ENCODE data around the gene CYP17A1. TPM values are rescaled to one million over a fixed set of nuclear protein-coding genes. Genes with fewer than 3 reads are reported as not detected.
A peak's percentile ranks its signal among the peaks of the same experiment; 100 is the strongest.
"Not testable (repeated sequence)": the region's sequence is repeated elsewhere in the genome, so short reads cannot be mapped to it uniquely, and the experiment has no call there.

The CYP17A1 gene
- total RNA-seq, 1 experiment from 2014 or later: 2.1 TPM

DNA sequence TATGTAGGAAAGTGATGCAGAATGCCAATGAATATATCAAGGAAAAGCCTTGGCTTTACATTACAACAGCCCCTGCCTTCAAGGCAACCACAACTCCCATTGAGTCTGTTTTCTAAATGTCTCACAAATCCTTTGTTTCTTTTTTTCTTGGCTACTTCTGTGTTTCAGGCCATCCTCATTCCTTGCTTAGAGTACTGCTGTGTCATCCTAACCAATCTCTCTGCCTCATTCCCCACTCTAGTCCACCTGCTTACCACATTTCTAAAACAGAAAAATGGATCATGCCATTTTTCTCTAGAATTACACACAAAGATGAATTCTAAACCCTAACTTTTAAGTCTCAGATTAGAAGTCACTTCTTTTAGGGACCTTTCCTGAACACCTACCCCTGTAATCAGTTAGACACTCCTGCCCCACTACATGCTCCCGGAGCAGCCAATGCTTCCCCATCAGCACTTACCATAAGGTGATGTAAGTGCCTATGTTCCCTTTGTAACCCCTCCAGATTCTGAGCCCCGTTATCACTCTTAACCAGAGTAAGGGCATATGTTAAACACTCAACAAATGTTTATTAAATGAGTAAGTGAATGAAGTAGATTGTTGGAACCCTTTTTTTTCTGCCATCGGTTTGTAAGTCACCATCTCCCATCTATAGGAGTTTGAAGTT, 19.7 kb upstream of the CYP17A1 start (continued):
- TF ChIP-seq, protein P1, sequence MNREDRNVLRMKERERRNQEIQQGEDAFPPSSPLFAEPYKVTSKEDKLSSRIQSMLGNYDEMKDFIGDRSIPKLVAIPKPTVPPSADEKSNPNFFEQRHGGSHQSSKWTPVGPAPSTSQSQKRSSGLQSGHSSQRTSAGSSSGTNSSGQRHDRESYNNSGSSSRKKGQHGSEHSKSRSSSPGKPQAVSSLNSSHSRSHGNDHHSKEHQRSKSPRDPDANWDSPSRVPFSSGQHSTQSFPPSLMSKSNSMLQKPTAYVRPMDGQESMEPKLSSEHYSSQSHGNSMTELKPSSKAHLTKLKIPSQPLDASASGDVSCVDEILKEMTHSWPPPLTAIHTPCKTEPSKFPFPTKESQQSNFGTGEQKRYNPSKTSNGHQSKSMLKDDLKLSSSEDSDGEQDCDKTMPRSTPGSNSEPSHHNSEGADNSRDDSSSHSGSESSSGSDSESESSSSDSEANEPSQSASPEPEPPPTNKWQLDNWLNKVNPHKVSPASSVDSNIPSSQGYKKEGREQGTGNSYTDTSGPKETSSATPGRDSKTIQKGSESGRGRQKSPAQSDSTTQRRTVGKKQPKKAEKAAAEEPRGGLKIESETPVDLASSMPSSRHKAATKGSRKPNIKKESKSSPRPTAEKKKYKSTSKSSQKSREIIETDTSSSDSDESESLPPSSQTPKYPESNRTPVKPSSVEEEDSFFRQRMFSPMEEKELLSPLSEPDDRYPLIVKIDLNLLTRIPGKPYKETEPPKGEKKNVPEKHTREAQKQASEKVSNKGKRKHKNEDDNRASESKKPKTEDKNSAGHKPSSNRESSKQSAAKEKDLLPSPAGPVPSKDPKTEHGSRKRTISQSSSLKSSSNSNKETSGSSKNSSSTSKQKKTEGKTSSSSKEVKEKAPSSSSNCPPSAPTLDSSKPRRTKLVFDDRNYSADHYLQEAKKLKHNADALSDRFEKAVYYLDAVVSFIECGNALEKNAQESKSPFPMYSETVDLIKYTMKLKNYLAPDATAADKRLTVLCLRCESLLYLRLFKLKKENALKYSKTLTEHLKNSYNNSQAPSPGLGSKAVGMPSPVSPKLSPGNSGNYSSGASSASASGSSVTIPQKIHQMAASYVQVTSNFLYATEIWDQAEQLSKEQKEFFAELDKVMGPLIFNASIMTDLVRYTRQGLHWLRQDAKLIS (CRISPR knock-in tag; IDR thresholded peaks at IDR 0.05; ENCODE audit: borderline replicate concordance): no peak
- TF ChIP-seq, protein P2, sequence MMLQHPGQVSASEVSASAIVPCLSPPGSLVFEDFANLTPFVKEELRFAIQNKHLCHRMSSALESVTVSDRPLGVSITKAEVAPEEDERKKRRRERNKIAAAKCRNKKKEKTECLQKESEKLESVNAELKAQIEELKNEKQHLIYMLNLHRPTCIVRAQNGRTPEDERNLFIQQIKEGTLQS (CRISPR knock-in tag; conservative IDR thresholded peaks at IDR 0.05): no peak

DNA sequence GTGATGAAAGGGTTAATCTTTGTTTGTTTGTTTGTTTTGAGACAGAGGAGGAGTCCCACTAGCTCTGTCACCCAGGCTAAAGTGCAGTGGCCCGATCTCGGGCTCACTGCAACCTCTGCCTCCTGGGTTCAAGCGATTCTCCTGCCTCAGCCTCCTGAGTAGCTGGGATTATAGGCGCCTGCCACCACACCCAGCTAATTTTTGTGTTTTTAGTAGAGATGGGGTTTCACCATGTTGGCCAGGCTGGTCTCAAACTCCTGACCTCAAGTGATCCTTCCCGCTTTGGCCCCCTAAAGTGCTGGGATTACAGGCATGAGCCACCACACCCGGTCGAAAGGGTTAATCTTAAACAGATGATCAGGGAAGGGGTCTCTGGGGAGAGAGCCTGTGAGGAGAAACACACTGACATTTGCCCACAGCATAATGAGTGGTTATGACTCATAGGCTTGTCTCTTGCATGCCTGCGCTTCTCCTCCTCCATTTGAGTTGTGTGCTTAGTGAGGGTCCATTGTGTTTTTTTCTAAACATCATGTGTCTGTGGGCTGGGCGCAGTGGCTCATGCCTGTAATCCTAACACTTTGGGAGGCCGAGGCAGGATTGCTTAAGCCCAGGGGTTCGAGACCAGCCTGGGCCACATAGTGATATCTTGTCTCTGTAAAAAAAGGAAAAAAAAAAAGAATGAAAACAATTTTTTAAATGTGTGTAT, 18.7 kb upstream of the CYP17A1 start:
- CTCF ChIA-PET; H3K36me3 Mint-ChIP-seq; H3K27ac Mint-ChIP-seq; H3K4me3 Mint-ChIP-seq; POLR2A ChIA-PET; ATAC-seq; H3K27me3 Mint-ChIP-seq (ENCODE audit: low read depth); DNase-seq (ENCODE audit: low spot score); H3K9me3 Mint-ChIP-seq: not testable (repeated sequence)
- H3K4me1 Mint-ChIP-seq: peaks cover 14% of the 10 kb centered on the region

DNA sequence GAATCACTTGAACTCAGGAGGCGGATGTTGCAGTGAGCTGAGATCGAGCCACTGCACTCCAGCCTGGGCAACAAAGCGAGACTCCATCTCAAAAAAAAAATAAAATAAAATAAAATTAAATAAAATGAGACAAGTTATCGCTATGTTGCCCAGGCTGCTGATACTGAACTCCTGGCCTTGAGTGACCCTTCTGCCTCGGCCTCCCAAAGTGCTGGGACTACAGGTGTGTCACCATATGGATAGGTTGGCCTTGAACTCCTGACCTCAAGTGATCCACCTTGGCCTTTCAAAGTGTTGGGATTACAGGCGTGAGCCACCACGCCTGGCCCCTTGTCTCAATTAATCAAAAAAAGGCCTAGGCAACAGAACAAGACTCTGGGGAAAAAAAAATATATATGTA, 16.0 kb upstream of the CYP17A1 start:
- POLR2A ChIA-PET: interaction anchor here (2.1 kb wide), 1 partner anchor 16 kb away, joined by 8 read pairs; the partner anchor contains the start of gene AS3MT
- H3K36me3 Mint-ChIP-seq; H3K27me3 Mint-ChIP-seq (ENCODE audit: low read depth); H3K27ac Mint-ChIP-seq; ATAC-seq; CTCF ChIA-PET; DNase-seq (ENCODE audit: low spot score); H3K4me3 Mint-ChIP-seq; H3K9me3 Mint-ChIP-seq: not testable (repeated sequence)
- peaks cover 14% of the 10 kb centered on the region for H3K4me1 Mint-ChIP-seq

DNA sequence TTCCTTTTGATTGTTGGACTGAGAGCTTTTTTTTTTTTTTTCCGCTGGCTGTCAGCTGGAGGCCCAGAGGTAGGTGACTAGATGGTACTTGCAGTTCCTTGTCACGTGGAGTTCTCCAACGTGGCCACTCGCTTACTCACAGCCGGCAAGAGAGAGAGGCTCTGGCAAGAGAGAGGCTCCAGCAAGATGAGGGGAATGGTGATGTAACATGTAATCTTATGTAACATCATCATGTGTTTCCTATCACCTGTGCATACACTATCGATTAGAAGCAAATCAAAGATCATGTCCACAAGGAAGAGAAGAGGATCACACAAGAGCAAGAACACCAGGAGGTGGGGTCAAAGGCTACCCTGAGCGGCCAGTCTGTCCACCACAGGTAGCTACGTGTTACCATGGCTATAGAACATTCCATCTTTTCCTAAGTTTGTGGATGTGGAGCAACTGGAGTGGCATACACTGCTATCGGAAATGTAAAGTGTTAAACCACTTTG, 12.9 kb upstream of the CYP17A1 start:
- CTCF ChIA-PET: interaction anchor here (1.7 kb wide), 1 partner anchor 51 kb away, joined by 3 read pairs; no protein-coding TSS in a partner anchor

DNA sequence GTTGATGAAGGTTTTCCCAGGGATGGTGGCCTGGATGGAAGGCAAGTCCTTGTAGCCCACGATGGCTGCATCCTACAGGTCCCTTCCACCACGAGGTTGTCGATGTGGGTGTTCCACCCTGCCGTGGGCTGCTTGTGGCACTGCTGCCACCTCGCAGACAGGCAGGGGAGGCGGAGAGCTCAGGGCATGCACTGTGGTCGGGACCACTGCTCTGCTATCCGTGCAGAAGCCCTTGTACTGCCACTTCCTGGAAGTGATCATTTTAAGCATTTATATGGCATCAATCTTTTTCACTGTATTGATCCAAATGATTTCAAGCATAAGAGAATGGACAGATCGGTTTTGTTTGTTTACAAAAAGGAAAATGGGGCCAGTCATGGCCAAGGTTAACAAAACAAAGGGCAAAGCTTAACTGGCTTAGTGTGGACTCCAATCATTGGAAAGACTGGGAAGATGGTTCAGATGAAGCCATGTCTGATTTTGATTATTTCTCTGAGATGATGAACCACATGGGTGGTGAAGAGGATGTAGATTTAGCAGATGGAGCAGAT, 8.2 kb upstream of the CYP17A1 start:
- Mint-ChIP-seq H3K27ac (no peak overlapping the region), H3K4me3 (no peak overlapping the region), H3K4me1 (no peaks in the 10 kb centered on the region; the same call in 1 of the 2 replicates), H3K36me3 (peaks cover 7% of the 10 kb centered on the region), H3K27me3 (ENCODE audit: low read depth) (peaks cover 6% of the 10 kb centered on the region; the same call in 1 of the 2 replicates), H3K9me3 (peaks cover 34% of the 10 kb centered on the region)
- ATAC-seq (no peak), DNase-seq (ENCODE audit: low spot score) (no peak)
- POLR2A ChIA-PET: no interaction called here
- CTCF ChIA-PET: no interaction called here
- TF ChIP-seq, protein P3, sequence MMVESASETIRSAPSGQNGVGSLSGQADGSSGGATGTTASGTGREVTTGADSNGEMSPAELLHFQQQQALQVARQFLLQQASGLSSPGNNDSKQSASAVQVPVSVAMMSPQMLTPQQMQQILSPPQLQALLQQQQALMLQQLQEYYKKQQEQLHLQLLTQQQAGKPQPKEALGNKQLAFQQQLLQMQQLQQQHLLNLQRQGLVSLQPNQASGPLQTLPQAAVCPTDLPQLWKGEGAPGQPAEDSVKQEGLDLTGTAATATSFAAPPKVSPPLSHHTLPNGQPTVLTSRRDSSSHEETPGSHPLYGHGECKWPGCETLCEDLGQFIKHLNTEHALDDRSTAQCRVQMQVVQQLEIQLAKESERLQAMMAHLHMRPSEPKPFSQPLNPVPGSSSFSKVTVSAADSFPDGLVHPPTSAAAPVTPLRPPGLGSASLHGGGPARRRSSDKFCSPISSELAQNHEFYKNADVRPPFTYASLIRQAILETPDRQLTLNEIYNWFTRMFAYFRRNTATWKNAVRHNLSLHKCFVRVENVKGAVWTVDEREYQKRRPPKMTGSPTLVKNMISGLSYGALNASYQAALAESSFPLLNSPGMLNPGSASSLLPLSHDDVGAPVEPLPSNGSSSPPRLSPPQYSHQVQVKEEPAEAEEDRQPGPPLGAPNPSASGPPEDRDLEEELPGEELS (CRISPR knock-in tag; IDR thresholded peaks at IDR 0.05): no peak
- TF ChIP-seq ZNF416 (CRISPR knock-in tag; IDR thresholded peaks at IDR 0.05): no peak
- TF ChIP-seq, protein P4, sequence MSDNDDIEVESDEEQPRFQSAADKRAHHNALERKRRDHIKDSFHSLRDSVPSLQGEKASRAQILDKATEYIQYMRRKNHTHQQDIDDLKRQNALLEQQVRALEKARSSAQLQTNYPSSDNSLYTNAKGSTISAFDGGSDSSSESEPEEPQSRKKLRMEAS (CRISPR knock-in tag; IDR thresholded peaks at IDR 0.05): no peak
- TF ChIP-seq, protein P5, sequence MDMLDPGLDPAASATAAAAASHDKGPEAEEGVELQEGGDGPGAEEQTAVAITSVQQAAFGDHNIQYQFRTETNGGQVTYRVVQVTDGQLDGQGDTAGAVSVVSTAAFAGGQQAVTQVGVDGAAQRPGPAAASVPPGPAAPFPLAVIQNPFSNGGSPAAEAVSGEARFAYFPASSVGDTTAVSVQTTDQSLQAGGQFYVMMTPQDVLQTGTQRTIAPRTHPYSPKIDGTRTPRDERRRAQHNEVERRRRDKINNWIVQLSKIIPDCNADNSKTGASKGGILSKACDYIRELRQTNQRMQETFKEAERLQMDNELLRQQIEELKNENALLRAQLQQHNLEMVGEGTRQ (CRISPR knock-in tag; IDR thresholded peaks at IDR 0.05): no peak
- TF ChIP-seq, protein P6, sequence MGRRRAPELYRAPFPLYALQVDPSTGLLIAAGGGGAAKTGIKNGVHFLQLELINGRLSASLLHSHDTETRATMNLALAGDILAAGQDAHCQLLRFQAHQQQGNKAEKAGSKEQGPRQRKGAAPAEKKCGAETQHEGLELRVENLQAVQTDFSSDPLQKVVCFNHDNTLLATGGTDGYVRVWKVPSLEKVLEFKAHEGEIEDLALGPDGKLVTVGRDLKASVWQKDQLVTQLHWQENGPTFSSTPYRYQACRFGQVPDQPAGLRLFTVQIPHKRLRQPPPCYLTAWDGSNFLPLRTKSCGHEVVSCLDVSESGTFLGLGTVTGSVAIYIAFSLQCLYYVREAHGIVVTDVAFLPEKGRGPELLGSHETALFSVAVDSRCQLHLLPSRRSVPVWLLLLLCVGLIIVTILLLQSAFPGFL (CRISPR knock-in tag; IDR thresholded peaks at IDR 0.05; ENCODE audit: borderline replicate concordance): no peak
- TF ChIP-seq EMX1 (CRISPR knock-in tag; IDR thresholded peaks at IDR 0.05): no peak
- no peak for TF ChIP-seq MYBL2 (CRISPR knock-in tag; IDR thresholded peaks at IDR 0.05)
- TF ChIP-seq, protein P7, sequence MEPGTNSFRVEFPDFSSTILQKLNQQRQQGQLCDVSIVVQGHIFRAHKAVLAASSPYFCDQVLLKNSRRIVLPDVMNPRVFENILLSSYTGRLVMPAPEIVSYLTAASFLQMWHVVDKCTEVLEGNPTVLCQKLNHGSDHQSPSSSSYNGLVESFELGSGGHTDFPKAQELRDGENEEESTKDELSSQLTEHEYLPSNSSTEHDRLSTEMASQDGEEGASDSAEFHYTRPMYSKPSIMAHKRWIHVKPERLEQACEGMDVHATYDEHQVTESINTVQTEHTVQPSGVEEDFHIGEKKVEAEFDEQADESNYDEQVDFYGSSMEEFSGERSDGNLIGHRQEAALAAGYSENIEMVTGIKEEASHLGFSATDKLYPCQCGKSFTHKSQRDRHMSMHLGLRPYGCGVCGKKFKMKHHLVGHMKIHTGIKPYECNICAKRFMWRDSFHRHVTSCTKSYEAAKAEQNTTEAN (CRISPR knock-in tag; IDR thresholded peaks at IDR 0.05): no peak
- TF ChIP-seq, protein P8, sequence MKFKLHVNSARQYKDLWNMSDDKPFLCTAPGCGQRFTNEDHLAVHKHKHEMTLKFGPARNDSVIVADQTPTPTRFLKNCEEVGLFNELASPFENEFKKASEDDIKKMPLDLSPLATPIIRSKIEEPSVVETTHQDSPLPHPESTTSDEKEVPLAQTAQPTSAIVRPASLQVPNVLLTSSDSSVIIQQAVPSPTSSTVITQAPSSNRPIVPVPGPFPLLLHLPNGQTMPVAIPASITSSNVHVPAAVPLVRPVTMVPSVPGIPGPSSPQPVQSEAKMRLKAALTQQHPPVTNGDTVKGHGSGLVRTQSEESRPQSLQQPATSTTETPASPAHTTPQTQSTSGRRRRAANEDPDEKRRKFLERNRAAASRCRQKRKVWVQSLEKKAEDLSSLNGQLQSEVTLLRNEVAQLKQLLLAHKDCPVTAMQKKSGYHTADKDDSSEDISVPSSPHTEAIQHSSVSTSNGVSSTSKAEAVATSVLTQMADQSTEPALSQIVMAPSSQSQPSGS (CRISPR knock-in tag; IDR thresholded peaks at IDR 0.05; ENCODE audit: borderline replicate concordance, low read depth): no peak

More for the DNA sequence above, 12.9 kb upstream of the CYP17A1 start:
- Mint-ChIP-seq H3K4me3 (no peak overlapping the region), H3K36me3 (no peaks in the 10 kb centered on the region), H3K27me3 (ENCODE audit: low read depth) (no peaks in the 10 kb centered on the region), H3K27ac (no peak overlapping the region), H3K4me1 (no peaks in the 10 kb centered on the region), H3K9me3 (peaks cover 18% of the 10 kb centered on the region)
- DNase-seq (ENCODE audit: low spot score) (no peak), ATAC-seq (no peak)
- TF ChIP-seq GABPB1 (CRISPR knock-in tag; IDR thresholded peaks at IDR 0.05) (peak; percentile 96), ZNF671 (CRISPR knock-in tag; IDR thresholded peaks at IDR 0.05) (no peak)
- POLR2A ChIA-PET: no interaction called here
